HUES64 (cell line): ENCODE results near the gene EPS8L3.
"Not testable (repeated sequence)": the region's sequence is repeated elsewhere in the genome, so short reads cannot be mapped to it uniquely, and the experiment has no call there.

Experiments used
- H3K27ac ChIP-seq: 2 replicates; pipeline ENCODE4 v1.7.0; 2013; ENCODE audit warnings: low read depth, low read length, inconsistent platforms
- H3K27me3 ChIP-seq: 2 replicates; pipeline ENCODE4 v1.6.1; 2013; ENCODE audit warnings: mild to moderate bottlenecking, low read length; ENCODE audit not compliant: insufficient read depth
- H3K36me3 ChIP-seq: 2 replicates; pipeline ENCODE4 v1.6.1; 2013; ENCODE audit warnings: mild to moderate bottlenecking, low read length; ENCODE audit not compliant: insufficient read depth
- H3K4me1 ChIP-seq: 2 replicates; pipeline ENCODE4 v1.6.1; 2013; ENCODE audit warnings: mild to moderate bottlenecking, low read length, moderate library complexity; ENCODE audit not compliant: insufficient read depth
- H3K4me3 ChIP-seq: 2 replicates; pipeline ENCODE4 v1.5.1; 2013; ENCODE audit warnings: mild to moderate bottlenecking, low read length, moderate library complexity
- H3K9ac ChIP-seq: 2 replicates; pipeline ENCODE4 v1.6.1; 2013; ENCODE audit warnings: mild to moderate bottlenecking, low read depth, low read length
- H3K9me3 ChIP-seq: 2 replicates; pipeline ENCODE4 v1.6.1; 2013; ENCODE audit warnings: low read depth, low read length; ENCODE audit not compliant: insufficient read depth
- WGBS: fragments of 150-250, 120-280 bp; methylation state at CpG from one replicate; pipeline ENCODE4 v1.1.7; 2013; ENCODE audit warnings: missing lambda C conversion rate; 5-methylcytosine and 5-hydroxymethylcytosine counted together

The EPS8L3 gene

DNA sequence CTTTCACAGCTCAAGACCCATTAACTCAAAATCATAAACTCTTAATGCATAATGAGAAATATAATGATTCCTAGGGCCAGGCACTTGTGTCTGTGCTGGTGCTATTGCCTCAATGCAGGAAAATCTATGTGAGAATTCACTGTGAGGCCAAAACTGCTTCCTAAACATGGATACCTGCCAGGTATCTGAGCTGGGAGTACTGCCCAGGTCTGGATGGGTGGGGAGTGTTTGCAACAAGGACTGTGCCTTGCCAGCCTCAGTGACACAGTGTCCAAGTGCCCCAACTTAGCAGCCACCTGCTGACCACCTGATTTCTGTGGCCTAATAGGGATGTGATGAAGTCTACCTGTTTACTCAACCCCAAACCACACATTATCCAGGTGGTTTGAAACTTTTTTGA, 53.9 kb downstream of the EPS8L3 start:
- not testable (repeated sequence) for H3K9me3 ChIP-seq, H3K9ac ChIP-seq, H3K27ac ChIP-seq, H3K36me3 ChIP-seq, H3K27me3 ChIP-seq, H3K4me3 ChIP-seq, H3K4me1 ChIP-seq

- H3K9me3 ChIP-seq: peaks cover 10% of the 10 kb centered on the region
- not testable (repeated sequence) for H3K4me1 ChIP-seq, H3K27ac ChIP-seq, H3K27me3 ChIP-seq, H3K36me3 ChIP-seq, H3K4me3 ChIP-seq, H3K9ac ChIP-seq
- 90% methylated on average over 4 of the region's 4 CpGs for WGBS
These were observed 54.8 kb downstream of the EPS8L3 start for GRCh38 chr1:109708949-109709348.

GRCh38 chr1:109705411-109705810, 58.3 kb downstream of the EPS8L3 start:
- H3K27me3 ChIP-seq: no peaks in the 10 kb centered on the region
- H3K9ac ChIP-seq: no peak overlapping the region
- no peak overlapping the region for H3K4me3 ChIP-seq
- peaks cover 18% of the 10 kb centered on the region for H3K9me3 ChIP-seq
- no peaks in the 10 kb centered on the region for H3K36me3 ChIP-seq
- no peak overlapping the region for H3K27ac ChIP-seq
- H3K4me1 ChIP-seq: no peaks in the 10 kb centered on the region
- WGBS: 94% methylated on average over 4 of the region's 4 CpGs

DNA sequence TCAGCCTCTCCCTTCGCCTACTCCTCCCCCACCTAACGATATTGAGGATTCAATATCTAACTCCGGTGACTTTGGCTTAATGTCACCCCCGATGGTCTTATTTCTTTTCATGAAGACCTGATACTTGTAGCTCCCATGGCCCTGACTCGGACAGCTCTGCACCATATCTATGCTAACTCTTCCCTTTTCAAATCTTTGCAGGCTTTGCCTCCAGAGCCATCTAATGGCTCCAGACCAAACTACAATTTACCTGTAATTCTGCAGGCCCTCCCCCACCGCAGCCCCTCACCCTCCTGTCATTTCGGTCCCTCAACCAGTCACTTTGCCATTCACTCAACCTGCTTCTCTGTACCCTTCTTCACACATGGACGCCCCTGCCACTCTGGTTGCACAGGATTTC, 59.5 kb downstream of the EPS8L3 start:
- H3K4me3 ChIP-seq: no peak overlapping the region
- 73% methylated on average over 8 of the region's 8 CpGs for WGBS
- H3K36me3 ChIP-seq: no peaks in the 10 kb centered on the region
- no peak overlapping the region for H3K27ac ChIP-seq
- no peaks in the 10 kb centered on the region for H3K4me1 ChIP-seq
- peaks cover 17% of the 10 kb centered on the region for H3K9me3 ChIP-seq
- H3K9ac ChIP-seq: no peak overlapping the region
- no peaks in the 10 kb centered on the region for H3K27me3 ChIP-seq

GRCh38 chr1:109702940-109703339, 60.8 kb downstream of the EPS8L3 start:
- not testable (repeated sequence) for H3K9ac ChIP-seq, H3K36me3 ChIP-seq, H3K27me3 ChIP-seq, H3K4me1 ChIP-seq, H3K27ac ChIP-seq, H3K4me3 ChIP-seq
- 96% methylated on average over 3 of the region's 3 CpGs for WGBS
- peaks cover 10% of the 10 kb centered on the region; the same call in 1 of the 2 replicates for H3K9me3 ChIP-seq
